CD14-positive monocyte (primary cell): Measurements from ENCODE around the gene PDE4D. TPM values are rescaled to one million over a fixed set of nuclear protein-coding genes. Genes with fewer than 3 reads are reported as not detected.

ENCODE experiments used
- DNase-seq, 3 donors: peaks; one replicate each; pipeline ENCODE4 v3.0.0-alpha.2; 2011 to 2022
- H2AFZ ChIP-seq: 2 replicates; pipeline ENCODE4 v1.6.0; 2012; ENCODE audit warnings: mild to moderate bottlenecking, low read depth, low read length, inconsistent platforms; ENCODE audit not compliant: insufficient read depth, poor library complexity, severe bottlenecking
- H3K27ac ChIP-seq, 2 donors: 1 replicate in 1 of 2; 2 replicates in 1 of 2; pipeline ENCODE4 v1.5.1; 2012 to 2013; ENCODE audit warnings: low read length in 2 of 2, control low read depth in 1 of 2, inconsistent platforms in 1 of 2, low read depth in 1 of 2, mild to moderate bottlenecking in 1 of 2
- H3K27me3 ChIP-seq, 2 donors: one replicate each; pipeline versions ENCODE4 v1.6.0 to v1.6.1; 2011 to 2013; ENCODE audit warnings: low read length in 2 of 2; ENCODE audit not compliant: control insufficient read depth in 2 of 2, insufficient read depth in 2 of 2
- H3K36me3 ChIP-seq, 2 donors: replicated peaks in 1 of 2; 1 replicate in 1 of 2; 2 replicates in 1 of 2; pipeline versions ENCODE4 v1.5.1 to v1.6.1; 2012 to 2013; ENCODE audit warnings: low read length in 2 of 2, control low read depth in 1 of 2, inconsistent platforms in 1 of 2, mild to moderate bottlenecking in 1 of 2; ENCODE audit not compliant: insufficient read depth in 2 of 2, control insufficient read depth in 1 of 2
- H3K4me1 ChIP-seq, 2 donors: 1 replicate in 1 of 2; 2 replicates in 1 of 2; pipeline versions ENCODE4 v1.5.1 to v1.6.1; 2012 to 2013; ENCODE audit warnings: low read length in 2 of 2, control low read depth in 1 of 2, inconsistent platforms in 1 of 2, mild to moderate bottlenecking in 1 of 2, moderate library complexity in 1 of 2; ENCODE audit not compliant: insufficient read depth in 2 of 2, control insufficient read depth in 1 of 2
- H3K4me2 ChIP-seq: replicated peaks from 2 replicates; pipeline ENCODE3; 2012; ENCODE audit warnings: low read length, moderate library complexity, mild to moderate bottlenecking; ENCODE audit not compliant: poor library complexity, severe bottlenecking; ENCODE audit errors: extremely low read depth
- H3K4me3 ChIP-seq, 3 experiments: fragments of 200-600 bp in 1 of 3; sonication (generic) in 1 of 3; replicated peaks in 1 of 3; 1 replicate in 2 of 3; 2 replicates in 1 of 3; pipeline ENCODE4 v1.5.1; 2011 to 2013; ENCODE audit warnings: low read length in 3 of 3, mild to moderate bottlenecking in 3 of 3, control low read depth in 2 of 3, low read depth in 2 of 3, inconsistent platforms in 1 of 3, moderate library complexity in 1 of 3
- H3K79me2 ChIP-seq: 2 replicates; pipeline ENCODE4 v1.6.0; 2012; ENCODE audit warnings: mild to moderate bottlenecking, control low read depth, inconsistent platforms, low read length, moderate library complexity; ENCODE audit not compliant: insufficient read depth
- H3K9ac ChIP-seq: 2 replicates; pipeline ENCODE4 v1.6.0; 2017; ENCODE audit warnings: low read length, mild to moderate bottlenecking; ENCODE audit not compliant: insufficient read depth, poor library complexity, severe bottlenecking
- H3K9me3 ChIP-seq, 2 donors: replicated peaks in 1 of 2; 1 replicate in 1 of 2; 2 replicates in 1 of 2; pipeline versions ENCODE4 v1.5.1 to v1.6.1; 2012 to 2013; ENCODE audit warnings: low read length in 2 of 2, control low read depth in 1 of 2; ENCODE audit not compliant: control insufficient read depth in 1 of 2, insufficient read depth in 1 of 2
- H4K20me1 ChIP-seq: 2 replicates; pipeline ENCODE4 v1.6.0; 2012; ENCODE audit warnings: mild to moderate bottlenecking, low read length, control low read depth, moderate library complexity; ENCODE audit not compliant: insufficient read depth
- H3K27ac Mint-ChIP-seq, 7 donors: one replicate each; pipeline ENCODE4 v1.8.0; 2020; ENCODE audit warnings: mild to moderate bottlenecking in 7 of 7, mixed read lengths in 7 of 7, moderate library complexity in 6 of 7, inconsistent platforms in 2 of 7
- H3K27me3 Mint-ChIP-seq, 3 donors: one replicate each; pipeline ENCODE4 v1.8.0; 2021 to 2022; ENCODE audit warnings: low read depth in 3 of 3, mild to moderate bottlenecking in 3 of 3, mixed read lengths in 3 of 3, moderate library complexity in 3 of 3, inconsistent platforms in 1 of 3
- H3K36me3 Mint-ChIP-seq, 2 donors: one replicate each; pipeline ENCODE4 v1.8.0; 2020; ENCODE audit warnings: mixed read lengths in 2 of 2, inconsistent platforms in 1 of 2, mild to moderate bottlenecking in 1 of 2
- H3K4me1 Mint-ChIP-seq: one replicate; pipeline ENCODE4 v1.8.0; 2020; ENCODE audit warnings: mild to moderate bottlenecking, mixed read lengths
- H3K4me3 Mint-ChIP-seq, 2 donors: one replicate each; pipeline ENCODE4 v1.8.0; 2020; ENCODE audit warnings: mild to moderate bottlenecking in 2 of 2, mixed read lengths in 2 of 2, moderate library complexity in 1 of 2
- H3K9me3 Mint-ChIP-seq, 7 donors: one replicate each; pipeline ENCODE4 v1.8.0; 2020 to 2022; ENCODE audit warnings: mixed read lengths in 7 of 7, mild to moderate bottlenecking in 6 of 7, moderate library complexity in 6 of 7, inconsistent platforms in 2 of 7
- WGBS: methylation state at CpG from one replicate; pipeline ENCODE4 v1.1.5; 2013; ENCODE audit warnings: missing lambda C conversion rate; ENCODE audit not compliant: insufficient coverage; 5-methylcytosine and 5-hydroxymethylcytosine counted together
- intact Hi-C, 2 donors: fragments of 100-400 bp; cut with micrococcal nuclease; formaldehyde crosslinking; loops; one replicate each; pipeline versions ENCODE4 v1.15.0 to v1.15.1; 2023
- polyA plus RNA-seq, 3 donors: library from polyadenylated mRNA; depleted of rRNA in 1 of 3; unstranded in 2 of 3; stranded (reverse) in 1 of 3; fragments of 300-500 nt in 2 of 3; fragments of >200 nt in 1 of 3; fragmentation: Illumina TruSeq in 2 of 3; gene quantifications; 1 replicate in 2 of 3; 2 replicates in 1 of 3; pipeline ENCODE4 v1.2.3, GENCODE V29; 2012 to 2021
- TF ChIP-seq, protein P1 (sequence below): fragments of 200-600 bp; IDR thresholded peaks from one replicate; pipeline ENCODE4 v1.8.0; 2022; ENCODE audit warnings: antibody characterized with exemption, mild to moderate bottlenecking

PDE4D gene
- polyA plus RNA-seq, 3 donors: 1.9 to 3.4 (median 2.8) TPM

DNA sequence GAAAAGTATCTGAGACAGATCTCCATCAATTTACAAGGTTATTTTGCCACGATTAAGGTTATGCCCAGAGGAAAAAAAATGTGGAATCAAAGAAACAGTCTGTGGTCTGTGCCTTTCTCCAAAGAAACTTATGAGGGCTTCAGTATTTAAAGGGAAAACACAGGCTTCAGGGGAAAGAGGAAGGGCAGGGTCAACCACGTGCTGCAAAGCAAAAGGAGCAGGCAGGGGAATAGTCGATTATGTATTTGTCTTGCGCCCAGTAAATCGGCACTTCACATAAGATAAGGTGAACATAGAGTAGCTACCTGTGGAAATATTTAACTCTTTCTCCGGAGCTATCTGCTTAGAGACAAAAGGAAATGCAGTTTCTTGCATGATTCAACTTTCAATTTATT is 967.0 kb downstream of the PDE4D start:
- Histone ChIP-seq H3K9ac (no peak overlapping the region), H3K27me3 (no peaks in the 10 kb centered on the region), H4K20me1 (no peaks in the 10 kb centered on the region), H2AFZ (no peak overlapping the region), H3K4me2 (peak overlapping the region; percentile 30), H3K9me3 (no peaks in the 10 kb centered on the region), H3K27ac (no peak overlapping the region), H3K36me3 (no peaks in the 10 kb centered on the region), H3K4me1 (peaks cover 9 to 10% of the 10 kb centered on the region in 2 donors), H3K4me3 (no peak overlapping the region), H3K79me2 (no peaks in the 10 kb centered on the region)
- WGBS: 33% methylated on average over 1 of the region's 6 CpGs
- H3K36me3 Mint-ChIP-seq: no peaks in the 10 kb centered on the region
- no peak for DNase-seq
- intact Hi-C loops: no loop called here
- no peaks in the 10 kb centered on the region for H3K9me3 Mint-ChIP-seq
- peaks cover 23% of the 10 kb centered on the region for H3K4me1 Mint-ChIP-seq
- TF ChIP-seq, protein P1, sequence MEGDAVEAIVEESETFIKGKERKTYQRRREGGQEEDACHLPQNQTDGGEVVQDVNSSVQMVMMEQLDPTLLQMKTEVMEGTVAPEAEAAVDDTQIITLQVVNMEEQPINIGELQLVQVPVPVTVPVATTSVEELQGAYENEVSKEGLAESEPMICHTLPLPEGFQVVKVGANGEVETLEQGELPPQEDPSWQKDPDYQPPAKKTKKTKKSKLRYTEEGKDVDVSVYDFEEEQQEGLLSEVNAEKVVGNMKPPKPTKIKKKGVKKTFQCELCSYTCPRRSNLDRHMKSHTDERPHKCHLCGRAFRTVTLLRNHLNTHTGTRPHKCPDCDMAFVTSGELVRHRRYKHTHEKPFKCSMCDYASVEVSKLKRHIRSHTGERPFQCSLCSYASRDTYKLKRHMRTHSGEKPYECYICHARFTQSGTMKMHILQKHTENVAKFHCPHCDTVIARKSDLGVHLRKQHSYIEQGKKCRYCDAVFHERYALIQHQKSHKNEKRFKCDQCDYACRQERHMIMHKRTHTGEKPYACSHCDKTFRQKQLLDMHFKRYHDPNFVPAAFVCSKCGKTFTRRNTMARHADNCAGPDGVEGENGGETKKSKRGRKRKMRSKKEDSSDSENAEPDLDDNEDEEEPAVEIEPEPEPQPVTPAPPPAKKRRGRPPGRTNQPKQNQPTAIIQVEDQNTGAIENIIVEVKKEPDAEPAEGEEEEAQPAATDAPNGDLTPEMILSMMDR: no peak
- H3K4me3 Mint-ChIP-seq: no peak overlapping the region
- H3K27me3 Mint-ChIP-seq: peaks cover 2 to 4% (median 4%) of the 10 kb centered on the region in 3 donors
- peak overlapping the region in 1 of 7 donors; percentile 26 for H3K27ac Mint-ChIP-seq

GRCh38 chr5:58925627-58926540 is 967.6 kb downstream of the PDE4D start:
- no peaks in the 10 kb centered on the region for H3K9me3 ChIP-seq
- no peak overlapping the region for H3K9ac ChIP-seq
- Mint-ChIP-seq H3K4me3 (no peak overlapping the region), H3K27me3 (peaks cover 0 to 4% (median 4%) of the 10 kb centered on the region in 3 donors), H3K4me1 (peaks cover 23% of the 10 kb centered on the region), H3K27ac (no peak overlapping the region), H3K36me3 (no peaks in the 10 kb centered on the region), H3K9me3 (no peaks in the 10 kb centered on the region)
- intact Hi-C loops: no loop called here
- no peak for DNase-seq
- H3K27ac ChIP-seq: no peak overlapping the region
- peak overlapping the region; percentile 30 for H3K4me2 ChIP-seq
- H3K4me1 ChIP-seq: peaks cover 9 to 10% of the 10 kb centered on the region in 2 donors
- H3K79me2 ChIP-seq: no peaks in the 10 kb centered on the region
- 75% methylated on average over 1 of the region's 5 CpGs for WGBS
- no peaks in the 10 kb centered on the region for H3K27me3 ChIP-seq
- no peaks in the 10 kb centered on the region for H4K20me1 ChIP-seq
- no peaks in the 10 kb centered on the region for H3K36me3 ChIP-seq
- TF ChIP-seq, protein P1: no peak
- H3K4me3 ChIP-seq: no peak overlapping the region
- H2AFZ ChIP-seq: no peak overlapping the region
